GM18526 (cell line): ENCODE data around the gene ITPA.

Experiments used
- POLR2A ChIP-seq: IDR thresholded peaks from 3 replicates; pipeline ENCODE4 v1.6.1; 2011; ENCODE audit not compliant: insufficient read length; ENCODE audit errors: extremely low read depth

The ITPA gene

DNA sequence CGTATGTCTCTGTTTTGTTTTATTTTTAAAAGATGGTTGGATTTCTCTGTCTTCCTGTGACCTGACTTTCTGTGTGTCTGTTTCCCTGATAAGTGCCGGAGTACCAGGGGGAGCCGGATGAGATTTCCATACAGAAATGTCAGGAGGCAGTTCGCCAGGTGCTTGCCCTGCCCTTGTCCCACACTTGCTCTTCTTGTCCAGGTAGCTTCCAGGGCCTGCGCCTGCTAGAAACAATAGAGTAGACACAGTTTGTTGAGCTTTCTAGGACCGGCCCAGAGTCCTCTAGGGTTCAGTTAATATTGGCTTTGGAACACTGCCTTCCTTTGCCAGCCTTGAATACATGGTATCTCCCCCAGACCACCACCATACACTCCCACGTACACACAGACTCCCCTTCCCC lies 3.9 kb downstream of the ITPA start:
- TF ChIP-seq POLR2A = no peak

DNA sequence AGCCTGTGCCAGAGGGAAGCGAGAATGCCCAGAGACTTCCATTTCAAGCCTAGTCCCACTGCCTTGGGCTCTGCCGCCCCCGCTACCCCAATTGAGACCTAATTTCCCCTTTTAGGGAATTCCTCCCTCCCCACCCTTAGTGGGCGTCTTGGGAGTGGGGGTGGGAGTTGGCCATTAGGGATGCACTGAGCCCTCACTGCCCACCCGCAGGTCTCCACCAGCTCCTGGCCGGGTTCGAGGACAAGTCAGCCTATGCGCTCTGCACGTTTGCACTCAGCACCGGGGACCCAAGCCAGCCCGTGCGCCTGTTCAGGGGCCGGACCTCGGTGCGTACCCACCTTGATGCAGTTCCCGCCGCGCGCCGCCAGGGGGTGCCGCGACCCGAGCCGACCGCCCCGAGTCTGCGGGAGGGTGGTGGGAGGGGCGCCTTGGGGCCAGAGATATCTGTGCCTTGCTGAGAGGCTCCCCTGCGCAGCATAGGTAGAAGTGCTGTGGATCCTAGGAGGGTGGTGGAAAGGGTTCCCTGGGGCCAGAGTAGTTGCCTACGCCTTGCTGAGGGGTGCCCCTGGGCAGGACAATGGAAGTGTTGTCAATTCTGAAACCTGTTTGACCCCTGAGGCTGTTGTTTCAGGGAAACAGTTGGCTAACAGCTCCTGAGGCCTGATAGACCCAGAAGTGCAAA lies 9.2 kb downstream of the ITPA start:
- no peak for TF ChIP-seq POLR2A

DNA sequence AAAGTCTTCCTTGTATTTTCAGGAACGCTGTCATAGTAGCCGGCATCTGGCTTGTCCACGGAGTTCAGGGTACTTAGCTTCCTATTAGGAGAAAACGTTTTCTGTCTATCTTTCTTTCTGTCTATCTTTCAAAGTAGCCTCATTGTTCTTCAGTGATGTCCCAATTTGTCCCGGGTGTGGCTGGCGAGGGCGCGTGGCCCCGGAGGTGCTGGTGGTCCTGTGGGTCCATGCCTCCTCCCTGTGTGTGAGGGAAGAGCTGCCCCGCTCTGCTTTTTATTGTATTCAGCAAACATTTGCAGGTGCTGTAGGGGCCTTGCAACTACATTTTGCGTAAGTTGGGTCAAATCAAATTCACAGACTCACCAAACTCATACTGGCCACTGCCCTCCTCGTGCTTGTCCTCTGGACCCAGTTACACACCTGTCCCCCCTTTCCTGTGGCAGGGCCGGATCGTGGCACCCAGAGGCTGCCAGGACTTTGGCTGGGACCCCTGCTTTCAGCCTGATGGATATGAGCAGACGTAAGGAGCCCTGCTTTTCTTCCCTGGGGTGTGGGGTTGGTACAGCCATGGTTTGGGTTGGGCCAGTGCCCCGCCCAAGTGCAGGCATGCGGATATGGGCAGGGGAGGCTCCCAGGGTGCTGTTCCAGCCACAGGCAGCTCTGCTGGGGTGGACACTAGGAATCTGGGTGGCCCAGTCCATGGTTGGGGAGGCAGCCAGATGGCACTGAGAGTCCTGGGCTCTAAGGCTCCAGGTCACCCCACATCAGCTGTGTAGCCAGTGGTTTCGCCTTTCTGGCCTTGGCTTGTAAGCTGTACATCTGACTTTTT lies 12.3 kb downstream of the ITPA start:
- TF ChIP-seq POLR2A = no peak

DNA sequence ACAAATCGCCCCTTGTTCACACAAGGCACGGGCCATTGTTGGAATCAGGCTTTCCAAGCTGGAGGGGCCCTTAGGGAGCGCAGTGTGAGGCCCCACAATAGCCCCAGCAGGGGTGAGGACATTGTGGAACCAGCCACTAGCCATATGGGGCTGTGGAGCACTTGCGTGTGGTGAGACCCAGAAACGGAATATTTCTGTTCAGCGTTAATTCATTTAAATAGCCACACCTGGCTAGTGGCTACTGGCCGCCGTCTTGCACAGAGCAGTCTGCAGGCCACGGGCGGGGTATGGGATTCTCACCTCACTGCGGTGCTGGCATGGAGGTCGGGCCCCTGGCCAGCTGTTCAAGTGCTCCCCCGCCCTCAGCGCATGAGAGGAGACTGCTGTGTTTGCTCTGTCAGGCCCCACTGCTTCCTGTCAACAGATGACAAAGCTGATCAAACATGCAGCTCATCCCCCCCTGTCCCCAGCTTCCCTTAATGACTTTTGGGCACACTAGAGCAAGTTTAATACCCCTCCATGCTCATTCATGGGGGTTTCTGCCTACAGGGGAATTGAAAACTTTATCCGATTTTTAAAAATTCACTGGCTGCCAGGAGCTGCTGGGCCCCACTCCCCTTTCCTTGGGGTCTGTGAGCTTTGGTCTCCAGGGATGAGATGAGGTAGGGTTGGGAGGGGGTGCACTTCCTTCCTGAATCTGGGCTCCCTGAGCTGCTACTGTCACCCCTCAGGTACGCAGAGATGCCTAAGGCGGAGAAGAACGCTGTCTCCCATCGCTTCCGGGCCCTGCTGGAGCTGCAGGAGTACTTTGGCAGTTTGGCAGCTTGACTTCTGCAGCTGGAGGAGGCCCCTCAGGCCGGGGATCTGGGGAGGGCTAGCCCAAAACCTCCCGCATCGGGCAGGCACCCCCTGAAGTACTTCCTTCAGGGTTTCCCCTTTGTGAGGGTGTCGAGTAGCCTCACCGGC lies 13.6 kb downstream of the ITPA start:
- TF ChIP-seq POLR2A = no peak

DNA sequence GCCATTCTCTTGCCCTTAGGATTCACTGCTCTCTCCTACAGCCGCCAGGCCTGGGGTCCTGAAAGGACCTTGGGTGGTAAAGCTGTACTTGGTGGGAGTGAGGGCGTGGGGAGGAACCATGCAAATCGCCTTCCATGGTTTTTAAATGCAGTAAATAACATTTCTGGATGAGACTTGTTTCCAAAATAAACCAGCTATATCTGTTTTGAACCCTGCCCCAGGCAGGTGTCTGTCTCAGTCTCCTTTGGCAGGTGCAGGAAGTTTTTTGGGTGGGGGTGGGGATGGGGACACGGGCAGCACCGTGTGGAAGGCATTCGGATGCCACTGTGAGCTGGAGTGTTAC lies 14.3 kb downstream of the ITPA start:
- no peak for TF ChIP-seq POLR2A

DNA sequence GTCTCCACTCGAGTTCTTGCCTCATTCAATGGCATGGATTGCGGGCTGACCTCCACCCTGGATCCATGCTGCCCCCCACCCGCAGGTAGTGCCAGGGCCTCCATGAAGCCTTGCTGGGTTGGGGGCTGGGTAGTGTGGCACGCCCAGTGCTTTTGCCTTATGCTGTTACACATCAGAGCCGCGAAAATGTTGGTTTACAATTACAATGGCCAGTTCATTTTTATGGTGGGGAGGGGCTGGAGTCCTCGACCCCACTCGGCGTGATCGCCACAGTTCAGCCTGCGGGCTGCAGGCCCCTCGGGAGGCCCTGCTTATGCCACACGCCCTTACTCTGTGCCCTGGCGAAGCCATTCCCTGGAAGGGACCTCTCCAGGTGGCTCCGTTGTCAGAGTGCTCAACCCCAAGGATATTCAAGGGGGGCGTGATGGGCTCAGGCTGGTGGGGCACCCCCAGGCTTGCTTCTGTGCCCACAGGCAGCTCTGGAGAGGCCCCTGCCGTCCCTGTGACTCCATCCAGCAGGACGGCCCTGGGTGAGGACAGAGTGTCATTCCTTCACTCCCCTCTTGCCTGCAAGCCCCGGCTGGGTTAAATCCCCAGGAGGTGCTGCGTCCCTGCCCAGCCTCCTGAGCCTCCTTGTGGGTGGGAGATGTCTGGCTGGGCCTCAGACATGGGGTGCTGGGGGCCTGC lies 14.8 kb downstream of the ITPA start:
- TF ChIP-seq POLR2A = no peak

DNA sequence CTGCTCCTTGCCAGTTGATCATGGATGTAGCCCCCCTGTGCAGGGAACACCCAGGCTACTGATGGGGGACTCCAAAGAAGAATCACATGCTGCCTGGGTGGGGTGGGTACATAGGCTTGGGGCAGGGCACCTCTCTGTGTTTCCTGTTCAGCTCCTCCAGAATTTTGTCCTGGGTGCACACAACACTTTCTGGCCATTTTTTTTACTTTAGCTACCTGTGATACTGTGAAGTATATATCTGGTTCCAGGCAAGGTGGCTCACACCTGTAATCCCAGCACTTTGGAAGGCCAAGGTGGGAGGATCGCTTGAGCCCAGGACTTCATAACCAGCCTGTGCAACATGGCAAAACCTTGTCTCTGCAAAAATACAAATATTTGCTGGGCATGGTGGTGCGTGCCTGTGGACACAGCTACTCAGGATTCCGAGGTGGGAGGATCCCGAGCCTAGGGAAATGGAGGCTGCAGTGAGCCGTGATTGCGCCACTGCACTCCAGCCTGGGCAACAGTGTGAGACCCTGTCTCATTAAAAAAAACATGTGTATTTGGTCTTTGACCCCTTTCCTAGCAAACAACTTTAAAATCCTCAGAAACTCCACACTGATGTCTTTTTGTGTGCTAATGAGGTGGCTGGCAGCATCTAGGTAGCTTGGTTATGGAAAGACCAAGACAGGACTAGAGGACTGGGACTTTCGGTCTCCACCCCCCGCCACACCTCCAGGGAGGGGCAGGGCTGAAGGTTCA lies 15.6 kb downstream of the ITPA start:
- no peak for TF ChIP-seq POLR2A

DNA sequence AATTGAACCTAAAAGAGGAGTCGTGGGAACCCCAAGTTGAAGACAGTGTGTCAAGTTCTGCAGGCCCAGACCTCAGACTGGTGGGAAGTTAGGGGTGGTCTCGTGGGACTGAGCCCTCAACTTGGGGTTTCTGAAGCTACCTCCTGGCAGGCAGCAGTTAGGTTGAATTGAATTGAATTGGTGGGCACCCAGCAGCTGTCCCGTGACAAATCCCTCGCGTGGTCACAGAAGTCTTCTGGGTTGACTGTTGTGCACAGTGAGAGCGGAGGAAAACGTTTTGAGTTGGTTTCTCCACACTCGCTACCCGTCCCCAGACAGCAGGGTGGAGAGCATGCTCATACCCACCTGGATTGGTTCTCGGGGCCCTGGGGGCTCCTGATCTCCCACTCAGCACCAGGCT lies 16.8 kb downstream of the ITPA start:
- TF ChIP-seq POLR2A = no peak

DNA sequence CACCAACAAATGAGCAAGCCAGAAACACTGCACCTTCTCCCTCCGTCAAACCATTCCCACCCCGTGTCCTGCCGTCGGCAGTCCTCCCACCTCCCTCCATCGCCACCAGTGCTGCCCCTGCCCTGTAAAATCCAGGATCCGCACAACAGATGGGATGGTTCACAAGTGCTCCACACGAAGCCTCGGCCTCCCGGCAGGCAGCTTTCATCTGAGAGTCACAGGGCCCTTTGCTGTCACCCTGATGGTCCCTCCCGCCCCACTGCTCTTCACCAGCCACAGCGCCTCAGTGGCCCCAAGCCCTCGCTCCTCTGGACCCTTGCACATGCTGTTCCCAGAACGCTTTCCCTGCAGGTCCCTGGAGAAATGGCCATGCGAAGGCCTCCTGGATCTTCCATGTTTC lies 17.6 kb downstream of the ITPA start:
- no peak for TF ChIP-seq POLR2A

DNA sequence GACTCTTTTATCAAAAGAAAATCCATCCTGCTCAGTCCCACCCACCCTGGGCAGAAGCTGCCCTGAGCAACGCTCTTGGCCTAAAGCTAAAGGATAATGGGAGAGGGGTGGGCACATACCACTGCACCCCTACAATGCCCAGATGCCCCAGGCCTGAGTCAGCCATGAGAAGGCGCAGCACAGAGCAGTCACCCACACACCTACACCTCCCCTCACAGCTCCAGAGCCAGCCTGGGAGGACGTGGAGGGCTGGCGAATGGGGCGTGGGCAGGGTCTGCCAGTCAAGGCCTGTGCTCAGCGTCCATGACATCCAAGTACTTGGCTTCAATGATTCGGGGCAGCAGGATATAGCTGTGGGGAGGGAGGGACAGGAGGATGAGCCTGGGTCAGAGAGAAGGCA lies 18.2 kb downstream of the ITPA start:
- no peak for TF ChIP-seq POLR2A

DNA sequence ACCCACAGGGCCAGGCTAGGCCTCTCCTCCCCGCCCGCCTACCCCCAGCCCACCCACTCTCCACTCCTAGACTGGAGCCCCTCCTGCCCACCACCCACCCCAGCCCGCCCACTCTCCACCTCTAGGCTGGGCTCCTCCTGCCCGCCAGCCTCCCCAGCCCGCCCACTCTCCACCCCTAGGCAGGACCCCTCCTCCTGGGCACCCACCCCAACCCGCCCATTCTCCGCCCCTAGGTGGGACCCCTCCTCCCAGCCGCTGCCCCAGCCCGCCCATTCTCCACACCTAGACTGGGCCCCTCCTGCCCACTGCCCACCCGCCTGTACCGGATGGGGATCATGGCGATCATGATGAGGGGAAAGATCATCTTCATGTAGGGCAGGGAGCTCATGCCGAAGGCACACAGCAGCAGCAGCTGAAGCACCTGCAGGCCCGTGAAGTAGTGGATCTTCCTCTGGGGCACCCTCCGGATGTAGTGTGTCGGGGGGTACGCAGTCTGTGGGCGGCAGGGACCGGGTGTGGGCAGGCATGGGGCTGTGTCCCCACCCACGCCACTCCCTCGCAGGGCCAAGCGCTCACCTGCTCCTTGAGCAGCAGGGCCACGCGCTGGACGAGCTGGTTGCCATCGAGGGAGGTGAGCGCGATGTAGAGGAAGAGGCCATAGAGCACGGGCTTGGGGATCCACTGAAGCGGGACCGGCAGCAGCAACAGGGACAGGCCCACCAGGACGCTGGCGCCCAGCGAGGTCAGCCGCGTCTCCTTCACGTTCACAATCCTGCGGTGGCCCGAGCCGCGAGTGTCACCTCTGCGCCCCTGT lies 18.8 kb downstream of the ITPA start:
- no peak for TF ChIP-seq POLR2A

DNA sequence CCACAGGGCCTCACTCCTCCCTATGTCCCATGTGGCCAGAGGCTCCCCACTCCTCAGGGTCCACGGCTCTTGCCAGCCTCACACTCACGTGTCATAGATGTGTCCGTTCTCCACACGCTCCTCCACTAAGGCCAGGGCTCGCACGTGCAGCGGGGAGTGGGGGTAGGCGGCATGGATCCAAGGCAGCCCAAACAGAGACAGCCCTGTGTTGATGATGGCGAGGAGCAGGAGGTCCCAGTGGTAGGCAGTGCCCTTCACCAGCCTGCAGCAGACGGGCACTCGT lies 19.4 kb downstream of the ITPA start:
- no peak for TF ChIP-seq POLR2A

DNA sequence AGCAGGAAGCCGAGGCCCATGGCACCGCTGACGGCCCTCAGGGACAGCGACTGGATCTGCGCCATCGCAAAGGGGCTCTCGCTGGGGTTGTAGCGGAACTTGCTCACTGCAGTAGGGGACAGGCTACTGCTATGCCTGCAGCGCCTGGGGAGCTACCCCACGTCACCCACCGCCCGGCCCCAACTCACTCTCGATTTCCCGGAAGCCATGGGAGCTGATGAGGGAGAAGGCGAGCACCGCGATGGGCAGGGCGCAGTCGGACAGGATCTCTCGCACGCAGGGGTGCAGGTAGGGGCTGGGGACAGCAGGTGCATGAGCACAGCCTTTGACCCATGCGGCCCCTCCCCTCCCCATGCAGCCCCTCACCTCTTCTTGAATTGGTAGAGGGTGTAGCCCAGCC lies 19.9 kb downstream of the ITPA start:
- TF ChIP-seq POLR2A = no peak

DNA sequence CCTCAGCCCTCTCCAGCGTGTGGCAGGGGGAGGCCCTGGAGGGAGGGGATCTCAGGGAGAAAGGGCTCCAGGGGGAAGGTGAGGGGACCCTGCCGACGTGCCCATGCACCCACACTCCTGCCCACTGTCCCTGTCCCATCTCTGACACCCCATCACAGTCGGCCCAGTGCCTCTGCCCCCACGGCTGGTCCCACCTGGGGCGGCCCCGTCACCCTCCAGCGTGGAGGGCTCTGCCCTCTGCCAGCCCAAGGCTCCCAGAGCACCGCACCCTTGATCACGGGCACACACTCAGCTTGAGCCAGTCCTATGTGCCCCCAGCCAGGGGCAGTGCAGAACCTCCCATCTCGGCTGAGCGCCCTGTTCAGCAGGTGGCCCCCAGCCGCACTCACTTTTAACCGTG lies 20.5 kb downstream of the ITPA start:
- TF ChIP-seq POLR2A = no peak

DNA sequence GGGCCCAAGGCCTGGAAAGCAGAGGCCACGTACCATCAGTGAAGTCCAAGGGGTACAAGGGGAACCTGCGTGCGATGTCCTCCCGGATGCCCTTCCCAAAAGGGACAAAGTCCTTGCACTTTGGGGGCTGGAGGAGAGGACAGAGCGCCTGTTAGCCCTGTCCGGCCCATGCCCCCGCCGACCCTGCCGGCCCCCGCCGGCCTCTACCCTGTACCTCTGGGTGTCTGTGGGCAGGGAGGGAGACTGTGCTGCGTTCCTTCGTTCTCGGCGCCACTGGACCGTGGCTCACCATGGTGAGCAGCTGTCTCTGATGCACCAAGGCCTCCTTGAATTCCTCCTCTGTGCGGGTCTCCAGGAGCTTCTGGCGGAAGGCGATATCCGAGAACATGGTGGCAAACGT lies 21.8 kb downstream of the ITPA start:
- TF ChIP-seq POLR2A = no peak
